ENCODE data around the gene HMCN1.

- TF ChIP-seq CTCF (IDR thresholded peaks at IDR 0.05) (no peak), POLR2A (IDR thresholded peaks at IDR 0.05) (no peak)
Observed at GRCh38 chr1:185843297-185843869, 109.2 kb downstream of the HMCN1 start.

Data from lower leg skin (tissue), 3 donors.